Measurements from ENCODE around the gene KANSL1. TPM values are rescaled to one million over a fixed set of nuclear protein-coding genes. Genes with fewer than 3 reads are reported as not detected.

KANSL1 gene
- total and polyA plus RNA-seq, 10 of the 15 experiments (the other 5 are each of a cell fraction or from before 2014, with no cell fraction given), result 4.7 to 60.6 (median 28.0) TPM

DNA sequence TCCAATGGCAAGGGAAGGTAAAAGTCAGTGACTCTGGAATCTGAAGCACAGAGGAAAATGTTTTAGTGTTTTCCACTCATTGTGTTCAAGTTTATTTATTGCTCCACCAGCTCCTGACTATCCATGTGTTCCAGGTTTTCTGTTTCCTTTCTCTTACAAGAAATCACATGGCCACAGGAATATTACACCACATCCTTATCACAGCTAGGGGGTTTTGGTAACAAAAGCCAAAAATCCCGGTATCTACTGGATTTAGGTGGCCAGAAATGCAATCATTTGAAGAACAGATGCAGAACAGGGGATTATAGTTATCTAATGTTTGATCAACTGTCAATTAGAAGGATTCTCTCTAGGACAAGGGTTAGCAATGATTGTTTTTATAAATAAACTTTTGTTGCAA, 146.3 kb downstream of the KANSL1 start:
- H4K20me1 ChIP-seq (ENCODE audit: control insufficient read depth, insufficient read depth), result no peaks in the 10 kb centered on the region
- FAIRE-seq, result no peak

More for the DNA sequence above, 146.3 kb downstream of the KANSL1 start:
- in situ Hi-C loops (cut with MboI), result no loop called here
- Histone ChIP-seq H2AFZ (ENCODE audit: control insufficient read depth, low read depth, low read length) (no peak overlapping the region), H3K9me3 (replicated peaks; ENCODE audit: control insufficient read depth, insufficient read depth, low read length) (no peaks in the 10 kb centered on the region), H3K27me3 (replicated peaks in 1 of 2; ENCODE audit: control insufficient read depth in 2 of 2, insufficient read depth in 2 of 2, low read length in 1 of 2) (no peaks in the 10 kb centered on the region), H3K4me2 (ENCODE audit: control insufficient read depth, insufficient read depth) (no peak overlapping the region), H3K27ac (ENCODE audit: control insufficient read depth, insufficient read depth) (no peak overlapping the region), H3K9ac (ENCODE audit: control insufficient read depth, insufficient read depth, low read length) (no peak overlapping the region), H3K36me3 (ENCODE audit: control insufficient read depth in 2 of 2, insufficient read depth in 2 of 2, low read length in 1 of 2) (peaks cover 13 to 36% of the 10 kb centered on the region in 2 experiments), H3K4me1 (ENCODE audit: control insufficient read depth, insufficient read depth, low read length) (peaks cover 3% of the 10 kb centered on the region), H3K79me2 (ENCODE audit: control insufficient read depth, insufficient read depth, low read length) (no peaks in the 10 kb centered on the region), H3K4me3 (no peak overlapping the region)
- no peak for TF ChIP-seq HDGF (IDR thresholded peaks at IDR 0.05)
- TF ChIP-seq IKZF2 (IDR thresholded peaks at IDR 0.05), result no peak
- no peak for TF ChIP-seq RB1 (IDR thresholded peaks at IDR 0.05; ENCODE audit: borderline replicate concordance)
- TF ChIP-seq RAD21 (IDR thresholded peaks at IDR 0.05; ENCODE audit: insufficient read depth, low read depth, low read length), result no peak
- TF ChIP-seq TCF7 (IDR thresholded peaks at IDR 0.05; ENCODE audit: borderline replicate concordance), result no peak
- TF ChIP-seq NRF1 (conservative IDR thresholded peaks at IDR 0.05; ENCODE audit: low read depth, low read length), result no peak
- TF ChIP-seq GABPA (IDR thresholded peaks at IDR 0.05; ENCODE audit: low read depth), result no peak
- TF ChIP-seq MEF2B (IDR thresholded peaks at IDR 0.05; ENCODE audit: partially characterized antibody, poor library complexity, severe bottlenecking), result no peak
- TF ChIP-seq, protein P1, sequence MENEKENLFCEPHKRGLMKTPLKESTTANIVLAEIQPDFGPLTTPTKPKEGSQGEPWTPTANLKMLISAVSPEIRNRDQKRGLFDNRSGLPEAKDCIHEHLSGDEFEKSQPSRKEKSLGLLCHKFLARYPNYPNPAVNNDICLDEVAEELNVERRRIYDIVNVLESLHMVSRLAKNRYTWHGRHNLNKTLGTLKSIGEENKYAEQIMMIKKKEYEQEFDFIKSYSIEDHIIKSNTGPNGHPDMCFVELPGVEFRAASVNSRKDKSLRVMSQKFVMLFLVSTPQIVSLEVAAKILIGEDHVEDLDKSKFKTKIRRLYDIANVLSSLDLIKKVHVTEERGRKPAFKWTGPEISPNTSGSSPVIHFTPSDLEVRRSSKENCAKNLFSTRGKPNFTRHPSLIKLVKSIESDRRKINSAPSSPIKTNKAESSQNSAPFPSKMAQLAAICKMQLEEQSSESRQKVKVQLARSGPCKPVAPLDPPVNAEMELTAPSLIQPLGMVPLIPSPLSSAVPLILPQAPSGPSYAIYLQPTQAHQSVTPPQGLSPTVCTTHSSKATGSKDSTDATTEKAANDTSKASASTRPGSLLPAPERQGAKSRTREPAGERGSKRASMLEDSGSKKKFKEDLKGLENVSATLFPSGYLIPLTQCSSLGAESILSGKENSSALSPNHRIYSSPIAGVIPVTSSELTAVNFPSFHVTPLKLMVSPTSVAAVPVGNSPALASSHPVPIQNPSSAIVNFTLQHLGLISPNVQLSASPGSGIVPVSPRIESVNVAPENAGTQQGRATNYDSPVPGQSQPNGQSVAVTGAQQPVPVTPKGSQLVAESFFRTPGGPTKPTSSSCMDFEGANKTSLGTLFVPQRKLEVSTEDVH (IDR thresholded peaks at IDR 0.05; ENCODE audit: low read depth, partially characterized antibody), result no peak
- no peak for TF ChIP-seq SMARCA5 (IDR thresholded peaks at IDR 0.05)
- no peak for TF ChIP-seq RBBP5 (conservative IDR thresholded peaks at IDR 0.05)
- TF ChIP-seq, protein P2, sequence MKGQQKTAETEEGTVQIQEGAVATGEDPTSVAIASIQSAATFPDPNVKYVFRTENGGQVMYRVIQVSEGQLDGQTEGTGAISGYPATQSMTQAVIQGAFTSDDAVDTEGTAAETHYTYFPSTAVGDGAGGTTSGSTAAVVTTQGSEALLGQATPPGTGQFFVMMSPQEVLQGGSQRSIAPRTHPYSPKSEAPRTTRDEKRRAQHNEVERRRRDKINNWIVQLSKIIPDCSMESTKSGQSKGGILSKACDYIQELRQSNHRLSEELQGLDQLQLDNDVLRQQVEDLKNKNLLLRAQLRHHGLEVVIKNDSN (IDR thresholded peaks at IDR 0.05; ENCODE audit: borderline replicate concordance, extremely low read length, insufficient read depth, low read depth, low read length), result no peak
- TF ChIP-seq, protein P3, sequence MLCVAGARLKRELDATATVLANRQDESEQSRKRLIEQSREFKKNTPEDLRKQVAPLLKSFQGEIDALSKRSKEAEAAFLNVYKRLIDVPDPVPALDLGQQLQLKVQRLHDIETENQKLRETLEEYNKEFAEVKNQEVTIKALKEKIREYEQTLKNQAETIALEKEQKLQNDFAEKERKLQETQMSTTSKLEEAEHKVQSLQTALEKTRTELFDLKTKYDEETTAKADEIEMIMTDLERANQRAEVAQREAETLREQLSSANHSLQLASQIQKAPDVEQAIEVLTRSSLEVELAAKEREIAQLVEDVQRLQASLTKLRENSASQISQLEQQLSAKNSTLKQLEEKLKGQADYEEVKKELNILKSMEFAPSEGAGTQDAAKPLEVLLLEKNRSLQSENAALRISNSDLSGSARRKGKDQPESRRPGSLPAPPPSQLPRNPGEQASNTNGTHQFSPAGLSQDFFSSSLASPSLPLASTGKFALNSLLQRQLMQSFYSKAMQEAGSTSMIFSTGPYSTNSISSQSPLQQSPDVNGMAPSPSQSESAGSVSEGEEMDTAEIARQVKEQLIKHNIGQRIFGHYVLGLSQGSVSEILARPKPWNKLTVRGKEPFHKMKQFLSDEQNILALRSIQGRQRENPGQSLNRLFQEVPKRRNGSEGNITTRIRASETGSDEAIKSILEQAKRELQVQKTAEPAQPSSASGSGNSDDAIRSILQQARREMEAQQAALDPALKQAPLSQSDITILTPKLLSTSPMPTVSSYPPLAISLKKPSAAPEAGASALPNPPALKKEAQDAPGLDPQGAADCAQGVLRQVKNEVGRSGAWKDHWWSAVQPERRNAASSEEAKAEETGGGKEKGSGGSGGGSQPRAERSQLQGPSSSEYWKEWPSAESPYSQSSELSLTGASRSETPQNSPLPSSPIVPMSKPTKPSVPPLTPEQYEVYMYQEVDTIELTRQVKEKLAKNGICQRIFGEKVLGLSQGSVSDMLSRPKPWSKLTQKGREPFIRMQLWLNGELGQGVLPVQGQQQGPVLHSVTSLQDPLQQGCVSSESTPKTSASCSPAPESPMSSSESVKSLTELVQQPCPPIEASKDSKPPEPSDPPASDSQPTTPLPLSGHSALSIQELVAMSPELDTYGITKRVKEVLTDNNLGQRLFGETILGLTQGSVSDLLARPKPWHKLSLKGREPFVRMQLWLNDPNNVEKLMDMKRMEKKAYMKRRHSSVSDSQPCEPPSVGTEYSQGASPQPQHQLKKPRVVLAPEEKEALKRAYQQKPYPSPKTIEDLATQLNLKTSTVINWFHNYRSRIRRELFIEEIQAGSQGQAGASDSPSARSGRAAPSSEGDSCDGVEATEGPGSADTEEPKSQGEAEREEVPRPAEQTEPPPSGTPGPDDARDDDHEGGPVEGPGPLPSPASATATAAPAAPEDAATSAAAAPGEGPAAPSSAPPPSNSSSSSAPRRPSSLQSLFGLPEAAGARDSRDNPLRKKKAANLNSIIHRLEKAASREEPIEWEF (IDR thresholded peaks at IDR 0.05; ENCODE audit: insufficient replicate concordance, low read depth, low read length), result no peak
- no peak for TF ChIP-seq JUND (IDR thresholded peaks at IDR 0.05; ENCODE audit: low read depth, low read length)
- 100% methylated on average over 1 of the region's 1 CpG for WGBS (ENCODE audit: insufficient coverage, insufficient replicate concordance, low lambda C conversion rate, missing lambda C conversion rate)
- ChIA-PET RAD21 (ENCODE audit: unreplicated experiment) (interaction anchor here (0.6 to 0.8 kb wide), 2 partner anchors 65 to 140 kb away, joined by 5 to 9 read pairs; no protein-coding TSS in a partner anchor), POLR2A (no interaction called here), CTCF (interaction anchor here (1.1 to 5.8 kb wide), 4 partner anchors 12 to 166 kb away, joined by 5 to 120 read pairs (median 30); partner anchors contain the start of gene KANSL1), SMC1A (ENCODE audit: uncharacterized antibody, unreplicated experiment) (interaction anchor here (0.7 to 1.3 kb wide), 4 partner anchors 10 to 166 kb away, joined by 3 to 6 read pairs (median 3); no protein-coding TSS in a partner anchor)
- no TSS peak for BruUV-seq (replicated peaks)
- ATAC-seq (no peak), DNase-seq (ENCODE audit: low read depth, low spot score) (no peak)
- intact Hi-C loops (cut with micrococcal nuclease; ENCODE audit: unreplicated experiment), result no loop called here
